LNCaP clone FGC (cell line): ENCODE measurements around the gene PTPN5.

ENCODE experiments used
- DNase-seq: peaks from one replicate; pipeline ENCODE4 v3.0.0-alpha.2; 2011; ENCODE audit warnings: low read depth
- H3K4me3 ChIP-seq: 2 replicates; pipeline ENCODE4 v1.5.1; 2011; ENCODE audit warnings: mild to moderate bottlenecking, low read depth, low read length, control low read depth
- TF ChIP-seq, protein P1 (sequence below): IDR thresholded peaks from 2 replicates; pipeline ENCODE4 v1.5.1; 2012; ENCODE audit warnings: mild to moderate bottlenecking; ENCODE audit not compliant: control insufficient read depth, insufficient read depth; ENCODE audit errors: extremely low read depth

Gene PTPN5

DNA sequence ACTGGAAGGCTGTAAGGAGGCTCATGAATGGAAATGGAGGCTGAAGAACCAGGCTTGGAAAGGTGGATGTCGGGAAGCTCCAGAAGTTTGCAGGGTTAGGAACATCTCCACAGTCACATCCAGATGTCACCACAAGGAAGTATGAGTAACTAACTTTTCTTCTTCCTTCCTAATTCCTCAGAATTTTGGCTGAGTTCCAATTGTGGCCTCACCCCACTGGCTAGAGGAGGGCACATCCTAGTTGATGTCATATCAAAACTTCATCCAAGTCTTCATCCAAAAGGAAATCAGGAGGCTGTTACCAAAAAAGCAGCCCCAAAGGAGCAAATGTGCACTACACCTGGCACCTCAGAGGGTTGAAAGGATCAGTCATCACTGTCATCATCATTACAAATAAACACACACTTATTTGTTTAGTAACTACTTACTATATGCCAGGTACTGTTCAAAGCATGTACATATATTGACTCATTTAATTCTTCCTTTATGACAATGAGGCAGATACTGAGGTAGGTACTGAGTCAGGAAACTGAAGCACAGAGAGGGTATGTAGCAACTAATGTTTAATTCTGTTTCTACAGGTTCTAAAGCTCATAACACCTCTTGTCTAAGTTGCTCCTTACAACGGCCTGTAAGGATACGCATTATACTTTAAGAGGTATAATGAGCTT, 7.3 kb upstream of the PTPN5 start:
- no peak overlapping the region for H3K4me3 ChIP-seq
- DNase-seq = no peak
- TF ChIP-seq, protein P1, sequence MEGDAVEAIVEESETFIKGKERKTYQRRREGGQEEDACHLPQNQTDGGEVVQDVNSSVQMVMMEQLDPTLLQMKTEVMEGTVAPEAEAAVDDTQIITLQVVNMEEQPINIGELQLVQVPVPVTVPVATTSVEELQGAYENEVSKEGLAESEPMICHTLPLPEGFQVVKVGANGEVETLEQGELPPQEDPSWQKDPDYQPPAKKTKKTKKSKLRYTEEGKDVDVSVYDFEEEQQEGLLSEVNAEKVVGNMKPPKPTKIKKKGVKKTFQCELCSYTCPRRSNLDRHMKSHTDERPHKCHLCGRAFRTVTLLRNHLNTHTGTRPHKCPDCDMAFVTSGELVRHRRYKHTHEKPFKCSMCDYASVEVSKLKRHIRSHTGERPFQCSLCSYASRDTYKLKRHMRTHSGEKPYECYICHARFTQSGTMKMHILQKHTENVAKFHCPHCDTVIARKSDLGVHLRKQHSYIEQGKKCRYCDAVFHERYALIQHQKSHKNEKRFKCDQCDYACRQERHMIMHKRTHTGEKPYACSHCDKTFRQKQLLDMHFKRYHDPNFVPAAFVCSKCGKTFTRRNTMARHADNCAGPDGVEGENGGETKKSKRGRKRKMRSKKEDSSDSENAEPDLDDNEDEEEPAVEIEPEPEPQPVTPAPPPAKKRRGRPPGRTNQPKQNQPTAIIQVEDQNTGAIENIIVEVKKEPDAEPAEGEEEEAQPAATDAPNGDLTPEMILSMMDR = no peak

DNA sequence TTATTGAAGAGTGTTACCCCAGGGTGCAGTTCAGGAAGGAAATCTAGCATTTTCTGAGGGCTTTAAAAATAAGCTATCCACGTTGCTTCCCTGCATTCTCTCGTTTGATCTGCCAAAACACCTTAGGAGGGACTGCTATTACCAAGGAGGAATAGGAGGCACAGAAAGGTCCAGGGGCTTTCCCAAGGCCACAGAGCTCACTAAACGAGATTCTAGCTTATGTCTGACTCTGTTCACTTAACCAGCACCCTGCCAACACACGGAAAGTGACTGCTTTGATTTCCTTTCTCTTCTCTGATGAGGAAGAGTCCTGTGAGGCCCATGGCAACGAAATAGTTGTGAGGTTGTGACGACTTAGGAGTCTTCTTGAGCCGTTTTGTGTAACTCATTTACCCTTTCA, 3.4 kb upstream of the PTPN5 start:
- TF ChIP-seq, protein P1 = no peak
- no peak for DNase-seq

DNA sequence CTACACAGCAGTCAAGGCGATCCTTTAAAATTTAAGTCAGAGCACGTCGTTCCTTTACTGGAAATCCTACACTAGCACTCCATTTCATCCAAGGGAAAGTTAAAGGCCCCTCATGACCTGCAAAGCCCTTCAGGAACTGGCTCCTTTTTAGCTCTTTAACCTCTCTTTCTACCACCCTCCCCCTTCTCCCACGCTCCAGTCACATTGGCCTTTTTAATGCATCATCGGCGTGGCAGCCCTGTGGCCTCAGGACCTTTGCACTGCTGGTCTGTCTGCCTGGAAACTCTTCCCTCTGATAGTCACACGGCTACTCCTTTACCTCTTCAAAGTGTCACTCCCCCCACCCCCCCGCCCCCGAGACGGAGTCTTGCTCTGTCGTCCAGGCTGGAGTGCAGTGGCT, 1.2 kb upstream of the PTPN5 start:
- DNase-seq = no peak
- no peak overlapping the region for H3K4me3 ChIP-seq
- TF ChIP-seq, protein P1 = no peak

More for the DNA sequence above, 3.4 kb upstream of the PTPN5 start:
- no peak overlapping the region for H3K4me3 ChIP-seq

DNA sequence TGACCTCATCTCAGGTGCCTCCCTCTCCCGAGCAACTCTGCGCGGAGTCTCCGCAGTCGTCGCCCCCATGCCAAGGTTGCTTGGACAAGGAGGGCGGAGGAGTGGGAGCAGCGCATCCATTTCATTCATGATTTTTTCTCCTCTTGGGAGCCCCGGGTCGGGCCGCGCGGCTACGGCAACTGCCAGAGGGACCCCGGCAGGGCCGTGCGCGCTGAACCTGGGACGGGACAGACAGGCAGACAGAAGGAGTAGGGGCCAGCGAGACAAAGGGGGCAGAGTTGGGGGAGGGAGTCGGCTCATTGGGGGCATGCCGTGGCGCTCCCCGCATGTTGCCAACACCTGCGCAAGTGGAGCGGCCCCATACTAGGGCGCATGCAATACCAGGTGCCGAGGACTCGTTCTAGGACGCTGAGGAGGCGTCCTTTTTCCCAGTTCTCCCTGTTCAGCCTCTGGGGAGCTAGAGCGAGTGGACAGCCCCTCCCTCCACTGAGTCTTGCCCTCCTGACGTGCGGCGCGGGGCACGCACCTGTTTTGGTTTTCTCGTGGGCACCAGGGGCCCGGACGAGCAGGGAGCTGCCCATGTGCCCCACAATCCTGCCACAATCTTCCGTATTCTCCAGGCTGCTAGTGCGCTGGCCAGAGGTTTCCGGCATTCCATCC, 501 bp upstream of the PTPN5 start:
- no peak for DNase-seq
- TF ChIP-seq, protein P1 = no peak
- H3K4me3 ChIP-seq = no peak overlapping the region

DNA sequence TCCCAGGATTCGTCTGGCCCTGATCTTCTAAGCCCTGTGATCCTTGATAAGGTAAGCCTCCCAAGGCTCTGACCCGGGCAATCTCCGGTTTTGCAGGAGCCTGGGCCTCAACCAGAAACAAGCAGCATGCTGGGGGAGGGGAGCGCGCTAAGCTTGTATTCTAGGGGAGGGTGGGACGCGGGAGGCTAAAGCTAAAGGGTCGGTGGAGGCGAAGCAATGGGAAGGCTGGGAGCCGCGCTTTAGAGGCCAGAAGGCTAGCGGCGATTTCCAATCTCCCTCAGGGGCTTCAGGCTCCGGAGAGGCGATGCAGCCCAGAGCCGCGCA, 753 bp downstream of the PTPN5 start:
- H3K4me3 ChIP-seq = no peak overlapping the region
- DNase-seq = no peak
- TF ChIP-seq, protein P1 = no peak

DNA sequence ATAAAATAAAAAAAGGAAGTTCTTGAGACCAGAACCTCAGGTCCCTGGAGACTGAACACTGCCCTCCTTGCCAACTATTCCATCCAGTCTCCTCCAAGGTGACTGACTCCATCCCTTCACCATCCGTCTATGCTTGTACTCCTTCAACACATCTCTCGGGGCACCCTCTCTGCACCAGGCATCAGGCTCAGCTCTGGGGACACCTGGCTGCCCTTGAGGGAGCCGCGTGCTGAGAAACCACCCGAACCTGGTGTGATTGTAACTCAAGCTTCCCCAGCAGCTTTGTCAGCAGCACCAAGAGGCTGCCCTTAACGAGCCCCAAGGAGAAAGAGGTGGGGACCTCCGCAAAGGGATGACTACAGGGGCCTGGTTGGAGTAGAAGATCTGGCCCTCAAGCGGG, 1.7 kb downstream of the PTPN5 start:
- H3K4me3 ChIP-seq = no peak overlapping the region
- TF ChIP-seq, protein P1 = no peak
- DNase-seq = no peak

DNA sequence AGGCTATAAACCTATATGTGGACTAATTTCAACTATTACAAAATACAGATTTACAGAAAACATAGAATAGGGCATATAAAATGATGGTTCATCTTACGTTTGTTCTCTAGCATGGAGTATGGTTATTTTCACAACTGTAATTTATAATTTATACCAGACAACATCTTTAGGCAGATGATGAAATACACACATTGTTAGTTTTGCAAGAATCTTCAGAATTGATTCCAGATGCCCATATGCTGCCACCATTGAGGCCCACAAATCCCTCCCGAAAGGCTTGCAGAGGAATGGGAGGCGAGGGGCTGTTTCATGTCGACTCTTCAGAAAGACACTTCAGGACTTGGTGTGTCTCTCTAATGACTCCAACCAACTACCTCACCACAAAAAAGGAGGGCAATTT, 6.2 kb downstream of the PTPN5 start:
- TF ChIP-seq, protein P1 = no peak
- DNase-seq = no peak
- H3K4me3 ChIP-seq = no peak overlapping the region
